DND-41 (cell line): Measurements from ENCODE around the gene ATP10D.

ENCODE experiments used
- ATAC-seq: fragments of 200-7000 bp; cut with Tn5 transposase; 3 replicates; pipeline ENCODE4 v1.9.1; 2021; ENCODE audit warnings: low read depth; ENCODE audit not compliant: insufficient read depth
- DNase-seq: peaks from one replicate; pipeline ENCODE4 v3.0.0-alpha.2; 2020
- H2AFZ ChIP-seq: 2 replicates; pipeline ENCODE4 v1.6.0; 2012; ENCODE audit warnings: low read depth, low read length
- H3K27ac ChIP-seq: 2 replicates; pipeline ENCODE4 v1.5.1; 2012; ENCODE audit warnings: low read length, inconsistent platforms
- H3K27me3 ChIP-seq: fragments of 200-600 bp; sonication (generic); 2 replicates; pipeline ENCODE4 v1.6.0; 2012; ENCODE audit warnings: low read length, mild to moderate bottlenecking, inconsistent platforms; ENCODE audit not compliant: insufficient read depth, poor library complexity
- H3K36me3 ChIP-seq: 2 replicates; pipeline ENCODE4 v1.5.1; 2012; ENCODE audit warnings: low read length, inconsistent platforms; ENCODE audit not compliant: insufficient read depth
- H3K4me1 ChIP-seq: 2 replicates; pipeline ENCODE4 v1.5.1; 2012; ENCODE audit warnings: mild to moderate bottlenecking, low read length; ENCODE audit not compliant: insufficient read depth
- H3K4me2 ChIP-seq: 2 replicates; pipeline ENCODE4 v1.6.0; 2012; ENCODE audit warnings: mild to moderate bottlenecking, moderate library complexity, low read length, inconsistent platforms; ENCODE audit not compliant: insufficient read depth
- H3K4me3 ChIP-seq, 2 experiments: fragments of 200-600 bp in 1 of 2; shearing (Covaris generic) in 1 of 2; 2 replicates each; pipeline ENCODE4 v1.5.1; 2012 to 2016; ENCODE audit warnings: inconsistent platforms in 2 of 2, low read length in 2 of 2, mild to moderate bottlenecking in 2 of 2, low read depth in 1 of 2, moderate library complexity in 1 of 2
- H3K79me2 ChIP-seq: 2 replicates; pipeline ENCODE4 v1.6.0; 2012; ENCODE audit warnings: low read length, inconsistent platforms; ENCODE audit not compliant: insufficient read depth
- H3K9ac ChIP-seq: 2 replicates; pipeline ENCODE4 v1.6.0; 2012; ENCODE audit warnings: low read depth, mild to moderate bottlenecking, inconsistent platforms, low read length, moderate library complexity
- H3K9me3 ChIP-seq: 2 replicates; pipeline ENCODE4 v1.5.1; 2012; ENCODE audit warnings: low read length, moderate library complexity, mild to moderate bottlenecking, inconsistent platforms; ENCODE audit not compliant: insufficient read depth, severe bottlenecking
- H4K20me1 ChIP-seq: 2 replicates; pipeline ENCODE4 v1.6.0; 2012; ENCODE audit warnings: low read length; ENCODE audit not compliant: insufficient read depth
- CTCF ChIP-seq: IDR thresholded peaks from 2 replicates; pipeline ENCODE4 v1.5.1; 2012; ENCODE audit warnings: borderline replicate concordance, low read length, moderate library complexity, mild to moderate bottlenecking; ENCODE audit not compliant: poor library complexity, severe bottlenecking; ENCODE audit errors: extremely low read depth
- EZH2 ChIP-seq: IDR thresholded peaks from 3 replicates; pipeline ENCODE4 v1.6.1; 2012; ENCODE audit warnings: borderline replicate concordance, low read depth, mild to moderate bottlenecking, moderate library complexity, low read length, inconsistent platforms; ENCODE audit not compliant: severe bottlenecking

ATP10D gene

DNA sequence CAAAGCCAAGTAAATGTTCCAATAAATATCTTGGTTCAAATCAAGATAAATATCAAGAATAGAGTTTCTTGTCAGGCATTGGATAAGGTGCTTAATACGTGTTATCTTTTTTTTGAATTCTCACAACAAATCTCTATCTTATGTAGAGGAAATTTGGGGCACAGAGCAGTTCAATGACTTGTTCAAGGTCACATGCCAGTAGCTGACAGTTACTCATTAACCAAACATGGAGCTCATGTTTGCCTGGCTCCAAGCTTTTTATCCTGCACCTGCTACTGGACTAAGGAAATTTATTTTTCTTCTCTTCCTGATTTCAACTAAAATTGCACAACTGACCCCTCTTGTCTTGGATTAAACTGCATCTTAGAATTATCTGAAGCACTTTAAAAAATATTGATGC, 76.3 kb downstream of the ATP10D start:
- H3K4me2 ChIP-seq = peak overlapping the region; percentile 49; the same call in 1 of the 2 replicates
- H3K4me1 ChIP-seq = peaks cover 54% of the 10 kb centered on the region
- TF ChIP-seq CTCF = no peak
- no peak for TF ChIP-seq EZH2
- no peaks in the 10 kb centered on the region for H3K27me3 ChIP-seq
- peaks cover 26% of the 10 kb centered on the region for H3K36me3 ChIP-seq
- no peaks in the 10 kb centered on the region for H3K79me2 ChIP-seq
- H3K4me3 ChIP-seq = no peak overlapping the region
- DNase-seq (no peak), ATAC-seq (no peak)
- no peak overlapping the region for H2AFZ ChIP-seq
- peak overlapping the region; percentile 84 for H3K27ac ChIP-seq
- peak overlapping the region; percentile 32; the same call in 1 of the 2 replicates for H3K9ac ChIP-seq
- H4K20me1 ChIP-seq = no peaks in the 10 kb centered on the region
- H3K9me3 ChIP-seq = no peaks in the 10 kb centered on the region

DNA sequence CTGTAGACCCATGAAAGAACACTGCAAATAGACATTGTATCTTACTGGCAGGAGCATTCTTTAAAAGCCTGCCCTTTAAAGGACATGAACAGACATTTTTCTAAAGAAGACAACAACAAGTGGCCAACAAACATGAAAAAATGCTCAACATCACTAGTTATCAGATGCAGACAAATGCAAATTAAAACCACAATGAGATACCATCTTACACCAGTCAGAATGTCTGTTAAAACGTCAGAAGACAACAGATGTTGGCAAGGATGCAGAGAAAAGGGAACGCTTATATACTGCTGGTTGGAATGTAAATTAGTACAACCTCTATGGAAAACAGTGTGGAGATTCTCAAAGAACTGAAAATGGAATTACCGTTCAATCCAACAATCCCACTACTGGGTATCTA, 77.2 kb downstream of the ATP10D start:
- peaks cover 30% of the 10 kb centered on the region for H3K36me3 ChIP-seq
- peak overlapping the region; percentile 84 for H3K27ac ChIP-seq
- no peaks in the 10 kb centered on the region for H4K20me1 ChIP-seq
- H2AFZ ChIP-seq = no peak overlapping the region
- no peaks in the 10 kb centered on the region for H3K9me3 ChIP-seq
- H3K79me2 ChIP-seq = no peaks in the 10 kb centered on the region
- H3K4me2 ChIP-seq = peak overlapping the region; percentile 49
- DNase-seq (peak; percentile 12), ATAC-seq (peak; percentile 90)
- H3K9ac ChIP-seq = peak overlapping the region; percentile 32; the same call in 1 of the 2 replicates
- H3K4me3 ChIP-seq = no peak overlapping the region
- TF ChIP-seq EZH2 (no peak), CTCF (no peak)
- H3K4me1 ChIP-seq = peaks cover 54% of the 10 kb centered on the region
- no peaks in the 10 kb centered on the region for H3K27me3 ChIP-seq

DNA sequence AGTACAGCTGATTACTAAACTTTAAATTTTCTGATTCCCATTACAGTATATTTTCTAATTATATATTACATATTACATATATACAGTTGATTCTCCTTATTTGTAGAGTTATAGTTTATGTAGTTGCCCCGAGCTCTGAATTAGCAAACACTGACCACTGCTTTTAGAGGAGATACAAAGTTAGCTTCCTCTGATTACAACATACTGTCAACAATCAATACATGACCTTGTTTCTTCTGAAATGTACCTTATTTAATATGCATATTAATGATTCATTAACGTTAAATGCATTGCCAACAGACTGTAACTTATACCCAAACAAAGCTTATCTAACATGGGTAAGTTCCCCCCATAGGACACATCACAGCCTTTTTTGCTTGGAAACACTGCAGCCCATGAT, 81.5 kb downstream of the ATP10D start:
- no peak overlapping the region for H2AFZ ChIP-seq
- no peak for TF ChIP-seq CTCF
- no peak for TF ChIP-seq EZH2
- peaks cover 35% of the 10 kb centered on the region for H3K4me1 ChIP-seq
- DNase-seq (no peak), ATAC-seq (no peak)
- no peaks in the 10 kb centered on the region for H3K27me3 ChIP-seq
- no peak overlapping the region for H3K27ac ChIP-seq
- H4K20me1 ChIP-seq = no peaks in the 10 kb centered on the region
- no peak overlapping the region for H3K9ac ChIP-seq
- H3K79me2 ChIP-seq = no peaks in the 10 kb centered on the region
- H3K36me3 ChIP-seq = peaks cover 28% of the 10 kb centered on the region
- H3K4me3 ChIP-seq = no peak overlapping the region
- H3K4me2 ChIP-seq = no peak overlapping the region
- H3K9me3 ChIP-seq = no peaks in the 10 kb centered on the region

- Histone ChIP-seq H3K79me2 (no peaks in the 10 kb centered on the region), H3K4me2 (no peak overlapping the region), H3K9ac (no peak overlapping the region), H3K27me3 (no peaks in the 10 kb centered on the region), H3K27ac (no peak overlapping the region), H3K4me1 (peaks cover 31% of the 10 kb centered on the region), H3K36me3 (peaks cover 32% of the 10 kb centered on the region), H2AFZ (no peak overlapping the region), H3K4me3 (no peak overlapping the region), H4K20me1 (no peaks in the 10 kb centered on the region), H3K9me3 (no peaks in the 10 kb centered on the region)
- DNase-seq (no peak), ATAC-seq (no peak)
- TF ChIP-seq EZH2 (no peak), CTCF (no peak)
These were observed 81.9 kb downstream of the ATP10D start for GRCh38 chr4:47566969-47567368.
